ENCODE results near the gene LPP. TPM values are rescaled to one million over a fixed set of nuclear protein-coding genes. Genes with fewer than 3 reads are reported as not detected.

The LPP gene
- total RNA-seq, 1 donor from 2014 or later, result 222 TPM

DNA sequence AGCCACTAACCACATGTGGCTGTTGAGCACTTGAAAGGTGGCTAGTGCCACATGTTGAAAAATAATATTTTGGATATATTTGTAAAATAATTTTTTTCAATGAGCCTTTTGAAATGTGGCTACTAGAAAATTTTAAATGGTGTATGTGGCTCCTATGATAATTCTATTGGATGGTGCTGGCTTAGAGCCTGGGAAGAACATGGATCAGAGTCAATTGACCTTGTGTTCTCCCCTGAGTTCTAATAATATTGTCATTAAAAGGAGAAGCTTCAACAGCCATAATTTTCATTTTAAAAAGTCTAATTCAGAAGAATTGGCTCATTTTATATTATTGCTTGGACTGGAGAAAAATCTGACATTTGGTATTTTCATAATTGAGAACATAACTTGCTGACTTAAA lies 167.3 kb downstream of the LPP start:
- Histone ChIP-seq H3K4me1 (ENCODE audit: insufficient read depth, low read length) (peaks cover 25% of the 10 kb centered on the region), H3K9me3 (ENCODE audit: insufficient read depth, low read depth, low read length) (no peaks in the 10 kb centered on the region), H2AFZ (ENCODE audit: low read depth, low read length) (no peak overlapping the region), H3K4me2 (ENCODE audit: low read length) (peak overlapping the region; percentile 66), H3K79me2 (ENCODE audit: insufficient read depth, low read length) (peaks cover 93% of the 10 kb centered on the region), H3K36me3 (ENCODE audit: insufficient read depth, low read length) (peaks cover 5% of the 10 kb centered on the region), H4K20me1 (ENCODE audit: insufficient read depth, low read length) (peaks cover 69% of the 10 kb centered on the region), H3K4me3 (ENCODE audit: insufficient read depth, low read depth, low read length) (no peak overlapping the region), H3K27me3 (ENCODE audit: insufficient read depth, low read length) (no peaks in the 10 kb centered on the region), H3K9ac (ENCODE audit: low read length) (no peak overlapping the region), H3K27ac (ENCODE audit: low read depth, low read length) (peak overlapping the region; percentile 34)
- TF ChIP-seq CTCF (IDR thresholded peaks at IDR 0.05; ENCODE audit: insufficient read depth, low read depth, low read length), result no peak
- TF ChIP-seq EZH2 (IDR thresholded peaks at IDR 0.05; ENCODE audit: insufficient read depth, low read length), result no peak
- Mint-ChIP-seq H3K27me3 (ENCODE audit: low read depth, unreplicated experiment) (no peaks in the 10 kb centered on the region), H3K4me3 (ENCODE audit: unreplicated experiment) (no peak overlapping the region), H3K36me3 (ENCODE audit: low read depth, unreplicated experiment) (peaks cover 7% of the 10 kb centered on the region), H3K4me1 (ENCODE audit: low read depth, unreplicated experiment) (peaks cover 34% of the 10 kb centered on the region), H3K27ac (ENCODE audit: unreplicated experiment) (no peak overlapping the region), H3K9me3 (ENCODE audit: unreplicated experiment) (no peaks in the 10 kb centered on the region)
- DNase-seq (ENCODE audit: low read depth) (no peak), FAIRE-seq (no peak)

GRCh38 chr3:188322135-188322887 lies 168.4 kb downstream of the LPP start:
- Histone ChIP-seq H3K4me3 (ENCODE audit: insufficient read depth, low read depth, low read length) (no peak overlapping the region), H3K4me2 (ENCODE audit: low read length) (no peak overlapping the region), H3K27me3 (ENCODE audit: insufficient read depth, low read length) (no peaks in the 10 kb centered on the region), H3K79me2 (ENCODE audit: insufficient read depth, low read length) (peaks cover 93% of the 10 kb centered on the region), H4K20me1 (ENCODE audit: insufficient read depth, low read length) (peaks cover 67% of the 10 kb centered on the region), H3K9ac (ENCODE audit: low read length) (no peak overlapping the region), H3K4me1 (ENCODE audit: insufficient read depth, low read length) (peaks cover 21% of the 10 kb centered on the region), H3K27ac (ENCODE audit: low read depth, low read length) (no peak overlapping the region), H3K9me3 (ENCODE audit: insufficient read depth, low read depth, low read length) (no peaks in the 10 kb centered on the region), H2AFZ (ENCODE audit: low read depth, low read length) (no peak overlapping the region), H3K36me3 (ENCODE audit: insufficient read depth, low read length) (peaks cover 5% of the 10 kb centered on the region)
- Mint-ChIP-seq H3K27me3 (ENCODE audit: low read depth, unreplicated experiment) (no peaks in the 10 kb centered on the region), H3K9me3 (ENCODE audit: unreplicated experiment) (no peaks in the 10 kb centered on the region), H3K27ac (ENCODE audit: unreplicated experiment) (no peak overlapping the region), H3K36me3 (ENCODE audit: low read depth, unreplicated experiment) (peaks cover 8% of the 10 kb centered on the region), H3K4me1 (ENCODE audit: low read depth, unreplicated experiment) (peaks cover 29% of the 10 kb centered on the region), H3K4me3 (ENCODE audit: unreplicated experiment) (no peak overlapping the region)
- DNase-seq (ENCODE audit: low read depth) (no peak), FAIRE-seq (no peak)
- TF ChIP-seq CTCF (IDR thresholded peaks at IDR 0.05; ENCODE audit: insufficient read depth, low read depth, low read length) (no peak), EZH2 (IDR thresholded peaks at IDR 0.05; ENCODE audit: insufficient read depth, low read length) (no peak)
